Pancreas (tissue), 10 donors: ENCODE data around the gene NEU2. TPM values are rescaled to one million over a fixed set of nuclear protein-coding genes. Genes with fewer than 3 reads are reported as not detected.
A peak's percentile ranks its signal among the peaks of the same experiment; 100 is the strongest.

ENCODE experiments used
- ATAC-seq, 4 donors: fragments of 200-7000 bp; cut with Tn5 transposase; one replicate each; pipeline versions ENCODE4 v1.8.0 to v1.9.1; 2020; ENCODE audit warnings: mild to moderate bottlenecking in 4 of 4, moderate library complexity in 4 of 4
- DNase-seq, 6 donors: peaks; one replicate each; pipeline ENCODE4 v3.0.0-alpha.2; 2020
- FAIRE-seq: peaks from 2 replicates; lab custom pipeline; 2012; peaks lifted over from hg19 to GRCh38; lab: Jason Lieb, UNC
- H3K27ac ChIP-seq, 4 donors: fragments of 200-600 bp; sonication (generic); 1 replicate in 3 of 4; 2 replicates in 1 of 4; pipeline versions ENCODE4 v1.5.0 to v1.8.0; 2020
- H3K27me3 ChIP-seq, 4 donors: fragments of 200-600 bp; one replicate each; pipeline ENCODE4 v1.8.0; 2021
- H3K36me3 ChIP-seq, 3 donors: fragments of 200-600 bp; sonication (generic) in 1 of 3; one replicate each; pipeline versions ENCODE4 v1.5.0 to v1.8.0; 2020 to 2021
- H3K4me1 ChIP-seq, 3 donors: fragments of 200-600 bp; one replicate each; pipeline ENCODE4 v1.8.0; 2021
- H3K4me3 ChIP-seq, 4 donors: fragments of 200-600 bp; sonication (generic) in 2 of 4; one replicate each; pipeline versions ENCODE4 v1.5.0 to v1.8.0; 2020 to 2021
- H3K9me3 ChIP-seq, 4 donors: fragments of 200-600 bp; one replicate each; pipeline ENCODE4 v1.8.0; 2021
- WGBS, 2 donors: extraction: QIAGEN DNeasy Blood & Tissue Kit; methylation state at CpG; one replicate each; pipeline ENCODE4 v1.1.7; 2013; 5-methylcytosine and 5-hydroxymethylcytosine counted together
- intact Hi-C, 3 donors: fragments of 100-400 bp; cut with DNase I; formaldehyde crosslinking; loops; one replicate each; pipeline versions ENCODE4 v1.11.1 to v1.14.2; 2022
- polyA plus RNA-seq, 2 donors: library from polyadenylated mRNA; stranded (reverse); fragments of 200-250 nt; gene quantifications; one replicate each; pipeline ENCODE4 v1.2.3, GENCODE V29; 2013
- total RNA-seq, 6 donors: library from RNA; stranded (reverse); fragmentation: NEBNext Ultra II Directional in 4 of 6; extraction: Animal tissue kit (Norgen Biotek cat#: 25700) in 4 of 6; gene quantifications; one replicate each; pipeline versions ENCODE4 v1.2.1 to v1.2.4, GENCODE V29; 2021 to 2023
- TF ChIP-seq, protein P1 (sequence below), 4 donors: fragments of 200-600 bp; sonication (generic) in 3 of 4; IDR thresholded peaks; one replicate each; pipeline versions ENCODE4 v1.5.0 to v1.8.0; 2021; ENCODE audit warnings: antibody characterized with exemption in 4 of 4
- donor health status: healthy with polysubstance abuse.
- donor health status: DM: no; HTN: no; CAD: no; lungs with moderate emphysema.
- donor health status: DM: no; HTN: no; CAD: no.
- donor health status: control.
- donor health status: control.
- donor health status: Bipolar disorder and iron deficiency.
- donor health status: DM: yes; HTN: yes; CAD: no.
- donor health status: DM: no; HTN: no; CAD: no.
- donor health status: DM: no; HTN: no; CAD: no.
- donor health status: DM: yes; HTN: yes; CAD: no.

The NEU2 gene
- total and polyA plus RNA-seq, 8 donors: not detected

DNA sequence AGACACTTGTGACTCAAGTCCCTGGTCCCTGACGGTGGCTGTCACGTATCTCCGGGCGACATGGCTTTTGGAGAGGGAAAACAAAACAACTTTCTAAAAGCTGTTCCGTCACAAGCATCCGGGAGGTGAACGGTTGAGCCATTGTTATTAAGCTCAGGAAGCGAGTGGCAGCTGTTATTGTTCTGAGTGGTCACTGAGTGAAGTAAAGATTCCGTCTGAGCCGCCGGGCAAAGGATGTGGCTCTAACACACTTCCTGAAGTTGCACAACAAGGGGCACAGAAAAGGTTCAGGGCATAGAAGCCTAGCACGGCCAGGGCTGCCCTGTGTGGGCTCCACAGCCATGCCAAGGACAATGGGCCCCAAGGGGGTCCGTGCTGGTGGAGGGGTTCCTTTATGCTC, 52.0 kb downstream of the NEU2 start:
- ATAC-seq (peak in 3 of 4 donors; percentile 24 to 70 (median 63)), FAIRE-seq (no peak), DNase-seq (peak in 1 of 6 donors; percentile 53)
- intact Hi-C loops: no loop called here
- Histone ChIP-seq H3K36me3 (no peaks in the 10 kb centered on the region), H3K4me3 (no peak overlapping the region), H3K9me3 (no peaks in the 10 kb centered on the region), H3K27me3 (no peaks in the 10 kb centered on the region), H3K4me1 (peaks cover 0 to 4% (median 0%) of the 10 kb centered on the region in 3 donors), H3K27ac (peak overlapping the region in 2 of 4 donors; percentile 68 to 70)
- TF ChIP-seq, protein P1, sequence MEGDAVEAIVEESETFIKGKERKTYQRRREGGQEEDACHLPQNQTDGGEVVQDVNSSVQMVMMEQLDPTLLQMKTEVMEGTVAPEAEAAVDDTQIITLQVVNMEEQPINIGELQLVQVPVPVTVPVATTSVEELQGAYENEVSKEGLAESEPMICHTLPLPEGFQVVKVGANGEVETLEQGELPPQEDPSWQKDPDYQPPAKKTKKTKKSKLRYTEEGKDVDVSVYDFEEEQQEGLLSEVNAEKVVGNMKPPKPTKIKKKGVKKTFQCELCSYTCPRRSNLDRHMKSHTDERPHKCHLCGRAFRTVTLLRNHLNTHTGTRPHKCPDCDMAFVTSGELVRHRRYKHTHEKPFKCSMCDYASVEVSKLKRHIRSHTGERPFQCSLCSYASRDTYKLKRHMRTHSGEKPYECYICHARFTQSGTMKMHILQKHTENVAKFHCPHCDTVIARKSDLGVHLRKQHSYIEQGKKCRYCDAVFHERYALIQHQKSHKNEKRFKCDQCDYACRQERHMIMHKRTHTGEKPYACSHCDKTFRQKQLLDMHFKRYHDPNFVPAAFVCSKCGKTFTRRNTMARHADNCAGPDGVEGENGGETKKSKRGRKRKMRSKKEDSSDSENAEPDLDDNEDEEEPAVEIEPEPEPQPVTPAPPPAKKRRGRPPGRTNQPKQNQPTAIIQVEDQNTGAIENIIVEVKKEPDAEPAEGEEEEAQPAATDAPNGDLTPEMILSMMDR (IDR thresholded peaks at IDR 0.05): no peak
- WGBS, 2 donors: 75 to 81% methylated on average over 13 of the region's 13 CpGs

Other genes with a start within 250 kb of the NEU2 start
- gene SNORC, start 162.4 kb upstream of the NEU2 start, total RNA-seq: 1 to 10 TPM in 5 of 6 donors, under 1 TPM in 1; 0.76 to 2.3 (median 1.3) TPM
- gene SNORC, start 162.4 kb upstream of the NEU2 start, polyA plus RNA-seq: 10 to 100 TPM in 1 of 2 donors, 1 to 10 TPM in 1; 4.0 to 13.2 TPM
- 1 to 10 TPM; 3.3 to 7.1 (median 4.5) TPM for gene NGEF, start 19.4 kb upstream of the NEU2 start, total RNA-seq
- gene NGEF, start 19.4 kb upstream of the NEU2 start, polyA plus RNA-seq: 1 to 10 TPM; 6.1 to 6.4 TPM
- 10 to 100 TPM in 1 of 6 donors, 1 to 10 TPM in 5; 1.1 to 11.4 (median 2.6) TPM for gene INPP5D, start 27.7 kb downstream of the NEU2 start, total RNA-seq
- 1 to 10 TPM; 2.2 to 2.4 TPM for gene INPP5D, start 27.7 kb downstream of the NEU2 start, polyA plus RNA-seq
- 10 to 100 TPM in 3 of 6 donors, 1 to 10 TPM in 3; 7.9 to 15.0 (median 10.5) TPM for gene ATG16L1, start 219.0 kb downstream of the NEU2 start, total RNA-seq
- gene ATG16L1, start 219.0 kb downstream of the NEU2 start, polyA plus RNA-seq: 10 to 100 TPM in 1 of 2 donors, 1 to 10 TPM in 1; 7.4 to 11.9 TPM